Ishikawa (cell line): ENCODE results near the gene HCFC1.

Experiments used
- CEBPB ChIP-seq: IDR thresholded peaks from 2 replicates; pipeline ENCODE4 v1.6.1; 2012
- EP300 ChIP-seq: IDR thresholded peaks from 2 replicates; pipeline ENCODE4 v1.6.1; 2012; ENCODE audit warnings: borderline replicate concordance
- USF1 ChIP-seq: IDR thresholded peaks from 2 replicates; pipeline ENCODE4 v1.6.1; 2012

- TF ChIP-seq EP300 = no peak
- TF ChIP-seq CEBPB = no peak
- TF ChIP-seq USF1 = no peak
Measured at GRCh38 chrX:153911798-153912197, 59.8 kb downstream of the HCFC1 start.
